WTC11 (cell line): Measurements from ENCODE around the gene GPX2. TPM values are rescaled to one million over a fixed set of nuclear protein-coding genes. Genes with fewer than 3 reads are reported as not detected.

Experiments used
- ATAC-seq: fragments of 200-7000 bp; cut with Tn5 transposase; 2 replicates; pipeline ENCODE4 v1.10.0; 2021; ENCODE audit warnings: mild to moderate bottlenecking, moderate library complexity
- CTCF ChIA-PET: fragments of 300-600 bp; sonication (Branson Sonifier 250); formaldehyde crosslinking; loops from one replicate; lab custom pipeline; 2021; ENCODE audit warnings: antibody characterized with exemption; lab: Charles Lee
- POLR2A ChIA-PET: fragments of 350-600 bp; sonication (Branson Sonifier 250); formaldehyde crosslinking; loops from one replicate; lab custom pipeline; 2021; ENCODE audit warnings: antibody characterized with exemption; lab: Charles Lee
- DNase-seq: peaks from one replicate; pipeline ENCODE4 v3.0.0; 2021; ENCODE audit warnings: low spot score
- H3K27ac Mint-ChIP-seq: 2 replicates; pipeline ENCODE4 v1.8.0; 2021; ENCODE audit warnings: mixed read lengths
- H3K27me3 Mint-ChIP-seq: 2 replicates; pipeline ENCODE4 v1.8.0; 2021; ENCODE audit warnings: low read depth, mild to moderate bottlenecking, moderate library complexity, mixed read lengths
- H3K36me3 Mint-ChIP-seq: 2 replicates; pipeline ENCODE4 v1.8.0; 2021; ENCODE audit warnings: mixed read lengths
- H3K4me1 Mint-ChIP-seq: 2 replicates; pipeline ENCODE4 v1.8.0; 2022; ENCODE audit warnings: mixed read lengths
- H3K4me3 Mint-ChIP-seq: 2 replicates; pipeline ENCODE4 v1.8.0; 2021; ENCODE audit warnings: mild to moderate bottlenecking, moderate library complexity, mixed read lengths
- H3K9me3 Mint-ChIP-seq: 2 replicates; pipeline ENCODE4 v1.8.0; 2021; ENCODE audit warnings: mixed read lengths
- CREB1 ChIP-seq: sonication (generic); formaldehyde crosslinking; IDR thresholded peaks from 2 replicates; pipeline ENCODE4 v1.8.0; 2023; ENCODE audit warnings: mild to moderate bottlenecking, missing genetic modification reagents
- ESRRA ChIP-seq: sonication (generic); formaldehyde crosslinking; IDR thresholded peaks from 2 replicates; pipeline ENCODE4 v1.8.1; 2022; ENCODE audit warnings: mild to moderate bottlenecking, missing genetic modification reagents, borderline replicate concordance
- FOXP1 ChIP-seq: sonication (generic); formaldehyde crosslinking; IDR thresholded peaks from 2 replicates; pipeline ENCODE4 v1.8.0; 2022; ENCODE audit warnings: missing genetic modification reagents, mild to moderate bottlenecking, moderate library complexity, borderline replicate concordance
- JAZF1 ChIP-seq: fragments of 250-450 bp; sonication (Bioruptor Pico); IDR thresholded peaks from 2 replicates; pipeline ENCODE4 v1.9.0; 2021; ENCODE audit warnings: moderate library complexity, mild to moderate bottlenecking, inconsistent platforms
- JUN ChIP-seq: sonication (generic); formaldehyde crosslinking; IDR thresholded peaks from 2 replicates; pipeline ENCODE4 v1.8.0; 2023; ENCODE audit warnings: mild to moderate bottlenecking, missing genetic modification reagents
- MYBL2 ChIP-seq: sonication (generic); formaldehyde crosslinking; IDR thresholded peaks from 2 replicates; pipeline ENCODE4 v1.8.1; 2023; ENCODE audit warnings: mild to moderate bottlenecking, moderate library complexity, missing genetic modification reagents
- NFE2L1 ChIP-seq: sonication (generic); formaldehyde crosslinking; IDR thresholded peaks from 2 replicates; pipeline ENCODE4 v1.8.1; 2023; ENCODE audit warnings: missing genetic modification reagents
- PRRX2 ChIP-seq: fragments of 250-450 bp; sonication (Bioruptor Pico); IDR thresholded peaks from 2 replicates; pipeline ENCODE4 v1.8.0; 2021; ENCODE audit warnings: mild to moderate bottlenecking
- TEAD4 ChIP-seq: sonication (generic); formaldehyde crosslinking; IDR thresholded peaks from 2 replicates; pipeline ENCODE4 v1.8.0; 2022; ENCODE audit warnings: mild to moderate bottlenecking, missing genetic modification reagents
- ZNF121 ChIP-seq: sonication (generic); formaldehyde crosslinking; IDR thresholded peaks from 2 replicates; pipeline ENCODE4 v1.8.0; 2023; ENCODE audit warnings: missing genetic modification reagents
- ZNF219 ChIP-seq: sonication (generic); formaldehyde crosslinking; IDR thresholded peaks from 2 replicates; pipeline ENCODE4 v1.8.0; 2023; ENCODE audit warnings: missing genetic modification reagents, mild to moderate bottlenecking, borderline replicate concordance
- ZNF423 ChIP-seq: fragments of 250-450 bp; sonication (Bioruptor Pico); IDR thresholded peaks from 2 replicates; pipeline ENCODE4 v2.1.2; 2022; ENCODE audit warnings: mild to moderate bottlenecking, moderate library complexity
- ZNF671 ChIP-seq: fragments of 250-450 bp; sonication (Bioruptor Pico); IDR thresholded peaks from 2 replicates; pipeline ENCODE4 v1.8.0; 2021; ENCODE audit warnings: mild to moderate bottlenecking
- total RNA-seq: library from RNA; stranded (reverse); gene quantifications from 3 replicates; pipeline ENCODE4 v1.2.3, GENCODE V29; 2021
- TF ChIP-seq, protein P1 (sequence below): sonication (generic); formaldehyde crosslinking; IDR thresholded peaks from 2 replicates; pipeline ENCODE4 v1.8.1; 2022; ENCODE audit warnings: missing genetic modification reagents, borderline replicate concordance
- TF ChIP-seq, protein P2 (sequence below): sonication (generic); formaldehyde crosslinking; IDR thresholded peaks from 2 replicates; pipeline ENCODE4 v1.8.1; 2023; ENCODE audit warnings: mild to moderate bottlenecking, missing genetic modification reagents, moderate library complexity
- TF ChIP-seq, protein P3 (sequence below): sonication (generic); formaldehyde crosslinking; IDR thresholded peaks from 2 replicates; pipeline ENCODE4 v1.8.0; 2022; ENCODE audit warnings: mild to moderate bottlenecking, missing genetic modification reagents
- TF ChIP-seq, protein P4 (sequence below): sonication (generic); formaldehyde crosslinking; IDR thresholded peaks from 2 replicates; pipeline ENCODE4 v1.8.1; 2023; ENCODE audit warnings: mild to moderate bottlenecking, missing genetic modification reagents, borderline replicate concordance
- TF ChIP-seq, protein P5 (sequence below): sonication (generic); formaldehyde crosslinking; IDR thresholded peaks from 2 replicates; pipeline ENCODE4 v1.8.0; 2022; ENCODE audit warnings: missing genetic modification reagents
- TF ChIP-seq, protein P6 (sequence below): sonication (generic); formaldehyde crosslinking; IDR thresholded peaks from 2 replicates; pipeline ENCODE4 v1.8.1; 2022; ENCODE audit warnings: mild to moderate bottlenecking, missing genetic modification reagents, moderate library complexity, borderline replicate concordance
- TF ChIP-seq, protein P7 (sequence below): sonication (generic); formaldehyde crosslinking; IDR thresholded peaks from 2 replicates; pipeline ENCODE4 v1.8.0; 2022; ENCODE audit warnings: mild to moderate bottlenecking, missing genetic modification reagents

GPX2 gene
- total RNA-seq, 1 experiment from 2014 or later: 1.5 TPM

DNA sequence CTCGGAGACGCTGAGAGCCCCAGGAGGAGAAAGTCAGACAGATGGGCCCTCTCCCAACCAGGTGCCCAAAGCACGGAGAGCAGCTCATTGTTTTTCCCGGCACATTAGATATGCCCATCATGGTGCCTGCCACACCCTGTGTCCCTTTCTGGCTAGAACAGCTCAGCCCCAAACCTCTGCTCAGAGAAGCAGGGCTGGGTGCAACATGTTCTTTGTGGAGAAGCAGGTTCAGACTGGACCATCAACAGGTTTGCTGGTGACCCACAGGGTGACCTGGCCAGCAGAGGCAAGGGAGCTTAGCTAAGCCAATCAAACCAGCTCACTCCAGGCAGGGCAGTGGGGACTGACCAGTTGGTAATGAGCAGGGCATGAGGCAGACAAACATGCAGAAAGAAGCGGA, 16.2 kb upstream of the GPX2 start:
- ChIA-PET CTCF (interaction anchor here (2.4 kb wide), 1 partner anchor 48 kb away, joined by 10 read pairs; no protein-coding TSS in a partner anchor), POLR2A (no interaction called here)
- ATAC-seq (no peak), DNase-seq (no peak)
- H3K27ac Mint-ChIP-seq: no peak overlapping the region
- H3K36me3 Mint-ChIP-seq: peaks cover 4% of the 10 kb centered on the region
- peaks cover 49% of the 10 kb centered on the region for H3K4me1 Mint-ChIP-seq
- 0 out of 2 replicates have a peak, but pooled peaks cover under 1% of the 10 kb centered on the region for H3K9me3 Mint-ChIP-seq
- TF ChIP-seq, protein P1, sequence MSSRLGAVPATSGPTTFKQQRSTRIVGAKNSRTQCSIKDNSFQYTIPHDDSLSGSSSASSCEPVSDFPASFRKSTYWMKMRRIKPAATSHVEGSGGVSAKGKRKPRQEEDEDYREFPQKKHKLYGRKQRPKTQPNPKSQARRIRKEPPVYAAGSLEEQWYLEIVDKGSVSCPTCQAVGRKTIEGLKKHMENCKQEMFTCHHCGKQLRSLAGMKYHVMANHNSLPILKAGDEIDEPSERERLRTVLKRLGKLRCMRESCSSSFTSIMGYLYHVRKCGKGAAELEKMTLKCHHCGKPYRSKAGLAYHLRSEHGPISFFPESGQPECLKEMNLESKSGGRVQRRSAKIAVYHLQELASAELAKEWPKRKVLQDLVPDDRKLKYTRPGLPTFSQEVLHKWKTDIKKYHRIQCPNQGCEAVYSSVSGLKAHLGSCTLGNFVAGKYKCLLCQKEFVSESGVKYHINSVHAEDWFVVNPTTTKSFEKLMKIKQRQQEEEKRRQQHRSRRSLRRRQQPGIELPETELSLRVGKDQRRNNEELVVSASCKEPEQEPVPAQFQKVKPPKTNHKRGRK (CRISPR knock-in tag): no peak
- no peak for TF ChIP-seq JUN (CRISPR knock-in tag)
- TF ChIP-seq ZNF671: no peak
- TF ChIP-seq TEAD4: no peak
- TF ChIP-seq, protein P2, sequence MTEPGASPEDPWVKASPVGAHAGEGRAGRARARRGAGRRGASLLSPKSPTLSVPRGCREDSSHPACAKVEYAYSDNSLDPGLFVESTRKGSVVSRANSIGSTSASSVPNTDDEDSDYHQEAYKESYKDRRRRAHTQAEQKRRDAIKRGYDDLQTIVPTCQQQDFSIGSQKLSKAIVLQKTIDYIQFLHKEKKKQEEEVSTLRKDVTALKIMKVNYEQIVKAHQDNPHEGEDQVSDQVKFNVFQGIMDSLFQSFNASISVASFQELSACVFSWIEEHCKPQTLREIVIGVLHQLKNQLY (CRISPR knock-in tag): no peak
- H3K4me3 Mint-ChIP-seq: no peak overlapping the region
- no peaks in the 10 kb centered on the region for H3K27me3 Mint-ChIP-seq

DNA sequence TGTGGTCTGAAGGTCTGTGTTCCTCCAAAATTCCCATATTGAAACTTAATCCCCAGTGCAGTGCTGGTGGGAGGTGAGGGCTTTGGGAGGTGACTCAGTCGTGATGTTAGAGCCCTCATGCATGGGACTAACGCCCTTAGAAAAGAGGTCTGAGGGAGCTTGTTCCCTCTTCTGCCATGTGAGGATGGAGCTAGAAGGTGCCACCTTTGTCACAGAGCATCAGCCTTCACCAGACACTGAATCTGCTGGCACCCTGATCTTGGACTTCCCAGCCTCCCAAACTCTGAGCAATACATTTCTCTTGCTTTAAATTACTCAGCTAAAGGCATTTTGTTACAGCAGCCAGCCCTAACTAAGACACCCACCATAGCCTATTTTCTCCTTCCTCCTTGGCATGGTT, 15.7 kb upstream of the GPX2 start:
- no peak for ATAC-seq
- Mint-ChIP-seq H3K9me3 (no peaks in the 10 kb centered on the region), H3K4me3 (no peak overlapping the region), H3K4me1 (peaks cover 51% of the 10 kb centered on the region), H3K27me3 (no peaks in the 10 kb centered on the region), H3K27ac (peak overlapping the region; percentile 48; the same call in 1 of the 2 replicates), H3K36me3 (peaks cover 3% of the 10 kb centered on the region; the same call in 1 of the 2 replicates)
- ChIA-PET POLR2A (no interaction called here), CTCF (interaction anchor here (2.4 kb wide), 1 partner anchor 47 kb away, joined by 10 read pairs; no protein-coding TSS in a partner anchor)
- DNase-seq: no peak
- TF ChIP-seq JAZF1 (no peak), CREB1 (no peak), NFE2L1 (CRISPR knock-in tag) (no peak), ESRRA (no peak), ZNF219 (no peak), MYBL2 (no peak), PRRX2 (no peak), ZNF121 (no peak), FOXP1 (CRISPR knock-in tag) (no peak), ZNF423 (CRISPR knock-in tag) (no peak), JUN (CRISPR knock-in tag) (no peak)
- TF ChIP-seq, protein P3, sequence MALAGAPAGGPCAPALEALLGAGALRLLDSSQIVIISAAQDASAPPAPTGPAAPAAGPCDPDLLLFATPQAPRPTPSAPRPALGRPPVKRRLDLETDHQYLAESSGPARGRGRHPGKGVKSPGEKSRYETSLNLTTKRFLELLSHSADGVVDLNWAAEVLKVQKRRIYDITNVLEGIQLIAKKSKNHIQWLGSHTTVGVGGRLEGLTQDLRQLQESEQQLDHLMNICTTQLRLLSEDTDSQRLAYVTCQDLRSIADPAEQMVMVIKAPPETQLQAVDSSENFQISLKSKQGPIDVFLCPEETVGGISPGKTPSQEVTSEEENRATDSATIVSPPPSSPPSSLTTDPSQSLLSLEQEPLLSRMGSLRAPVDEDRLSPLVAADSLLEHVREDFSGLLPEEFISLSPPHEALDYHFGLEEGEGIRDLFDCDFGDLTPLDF (CRISPR knock-in tag): no peak
- TF ChIP-seq, protein P4, sequence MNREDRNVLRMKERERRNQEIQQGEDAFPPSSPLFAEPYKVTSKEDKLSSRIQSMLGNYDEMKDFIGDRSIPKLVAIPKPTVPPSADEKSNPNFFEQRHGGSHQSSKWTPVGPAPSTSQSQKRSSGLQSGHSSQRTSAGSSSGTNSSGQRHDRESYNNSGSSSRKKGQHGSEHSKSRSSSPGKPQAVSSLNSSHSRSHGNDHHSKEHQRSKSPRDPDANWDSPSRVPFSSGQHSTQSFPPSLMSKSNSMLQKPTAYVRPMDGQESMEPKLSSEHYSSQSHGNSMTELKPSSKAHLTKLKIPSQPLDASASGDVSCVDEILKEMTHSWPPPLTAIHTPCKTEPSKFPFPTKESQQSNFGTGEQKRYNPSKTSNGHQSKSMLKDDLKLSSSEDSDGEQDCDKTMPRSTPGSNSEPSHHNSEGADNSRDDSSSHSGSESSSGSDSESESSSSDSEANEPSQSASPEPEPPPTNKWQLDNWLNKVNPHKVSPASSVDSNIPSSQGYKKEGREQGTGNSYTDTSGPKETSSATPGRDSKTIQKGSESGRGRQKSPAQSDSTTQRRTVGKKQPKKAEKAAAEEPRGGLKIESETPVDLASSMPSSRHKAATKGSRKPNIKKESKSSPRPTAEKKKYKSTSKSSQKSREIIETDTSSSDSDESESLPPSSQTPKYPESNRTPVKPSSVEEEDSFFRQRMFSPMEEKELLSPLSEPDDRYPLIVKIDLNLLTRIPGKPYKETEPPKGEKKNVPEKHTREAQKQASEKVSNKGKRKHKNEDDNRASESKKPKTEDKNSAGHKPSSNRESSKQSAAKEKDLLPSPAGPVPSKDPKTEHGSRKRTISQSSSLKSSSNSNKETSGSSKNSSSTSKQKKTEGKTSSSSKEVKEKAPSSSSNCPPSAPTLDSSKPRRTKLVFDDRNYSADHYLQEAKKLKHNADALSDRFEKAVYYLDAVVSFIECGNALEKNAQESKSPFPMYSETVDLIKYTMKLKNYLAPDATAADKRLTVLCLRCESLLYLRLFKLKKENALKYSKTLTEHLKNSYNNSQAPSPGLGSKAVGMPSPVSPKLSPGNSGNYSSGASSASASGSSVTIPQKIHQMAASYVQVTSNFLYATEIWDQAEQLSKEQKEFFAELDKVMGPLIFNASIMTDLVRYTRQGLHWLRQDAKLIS: no peak
- TF ChIP-seq, protein P5, sequence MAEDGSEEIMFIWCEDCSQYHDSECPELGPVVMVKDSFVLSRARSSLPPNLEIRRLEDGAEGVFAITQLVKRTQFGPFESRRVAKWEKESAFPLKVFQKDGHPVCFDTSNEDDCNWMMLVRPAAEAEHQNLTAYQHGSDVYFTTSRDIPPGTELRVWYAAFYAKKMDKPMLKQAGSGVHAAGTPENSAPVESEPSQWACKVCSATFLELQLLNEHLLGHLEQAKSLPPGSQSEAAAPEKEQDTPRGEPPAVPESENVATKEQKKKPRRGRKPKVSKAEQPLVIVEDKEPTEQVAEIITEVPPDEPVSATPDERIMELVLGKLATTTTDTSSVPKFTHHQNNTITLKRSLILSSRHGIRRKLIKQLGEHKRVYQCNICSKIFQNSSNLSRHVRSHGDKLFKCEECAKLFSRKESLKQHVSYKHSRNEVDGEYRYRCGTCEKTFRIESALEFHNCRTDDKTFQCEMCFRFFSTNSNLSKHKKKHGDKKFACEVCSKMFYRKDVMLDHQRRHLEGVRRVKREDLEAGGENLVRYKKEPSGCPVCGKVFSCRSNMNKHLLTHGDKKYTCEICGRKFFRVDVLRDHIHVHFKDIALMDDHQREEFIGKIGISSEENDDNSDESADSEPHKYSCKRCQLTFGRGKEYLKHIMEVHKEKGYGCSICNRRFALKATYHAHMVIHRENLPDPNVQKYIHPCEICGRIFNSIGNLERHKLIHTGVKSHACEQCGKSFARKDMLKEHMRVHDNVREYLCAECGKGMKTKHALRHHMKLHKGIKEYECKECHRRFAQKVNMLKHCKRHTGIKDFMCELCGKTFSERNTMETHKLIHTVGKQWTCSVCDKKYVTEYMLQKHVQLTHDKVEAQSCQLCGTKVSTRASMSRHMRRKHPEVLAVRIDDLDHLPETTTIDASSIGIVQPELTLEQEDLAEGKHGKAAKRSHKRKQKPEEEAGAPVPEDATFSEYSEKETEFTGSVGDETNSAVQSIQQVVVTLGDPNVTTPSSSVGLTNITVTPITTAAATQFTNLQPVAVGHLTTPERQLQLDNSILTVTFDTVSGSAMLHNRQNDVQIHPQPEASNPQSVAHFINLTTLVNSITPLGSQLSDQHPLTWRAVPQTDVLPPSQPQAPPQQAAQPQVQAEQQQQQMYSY: no peak
- TF ChIP-seq, protein P6, sequence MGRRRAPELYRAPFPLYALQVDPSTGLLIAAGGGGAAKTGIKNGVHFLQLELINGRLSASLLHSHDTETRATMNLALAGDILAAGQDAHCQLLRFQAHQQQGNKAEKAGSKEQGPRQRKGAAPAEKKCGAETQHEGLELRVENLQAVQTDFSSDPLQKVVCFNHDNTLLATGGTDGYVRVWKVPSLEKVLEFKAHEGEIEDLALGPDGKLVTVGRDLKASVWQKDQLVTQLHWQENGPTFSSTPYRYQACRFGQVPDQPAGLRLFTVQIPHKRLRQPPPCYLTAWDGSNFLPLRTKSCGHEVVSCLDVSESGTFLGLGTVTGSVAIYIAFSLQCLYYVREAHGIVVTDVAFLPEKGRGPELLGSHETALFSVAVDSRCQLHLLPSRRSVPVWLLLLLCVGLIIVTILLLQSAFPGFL (CRISPR knock-in tag): no peak
- TF ChIP-seq, protein P7, sequence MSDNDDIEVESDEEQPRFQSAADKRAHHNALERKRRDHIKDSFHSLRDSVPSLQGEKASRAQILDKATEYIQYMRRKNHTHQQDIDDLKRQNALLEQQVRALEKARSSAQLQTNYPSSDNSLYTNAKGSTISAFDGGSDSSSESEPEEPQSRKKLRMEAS (CRISPR knock-in tag): no peak
